NCI-H2196 treated with DMSO at 0.1 percent for 48 hours (cell line): ENCODE results near the gene ATXN1L.
A peak's percentile ranks its signal among the peaks of the same experiment; 100 is the strongest.
"Not testable (repeated sequence)": the region's sequence is repeated elsewhere in the genome, so short reads cannot be mapped to it uniquely, and the experiment has no call there.

Source experiments
- DNase-seq: peaks from one replicate; lab custom pipeline; 2025; ENCODE audit not compliant: unreplicated experiment; lab: John Stamatoyannopoulos, UW

The ATXN1L gene

GRCh38 chr16:71845639-71846430 is at the start of gene ATXN1L:
ATXN1L (plus strand) TSS chr16:71845976; CDS start chr16:71849741, 3,765 bp downstream.
- DNase-seq: peak; percentile 55

- no peak for DNase-seq
These were observed 49.2 kb upstream of the ATXN1L start for GRCh38 chr16:71796501-71797097.

- no peak for DNase-seq
These were observed 42.5 kb upstream of the ATXN1L start for GRCh38 chr16:71803305-71803690.

- no peak for DNase-seq
These were observed 37.7 kb upstream of the ATXN1L start for GRCh38 chr16:71807905-71808592.

GRCh38 chr16:71808593-71809459 is 37.0 kb upstream of the ATXN1L start, which contains the start of gene AP1G1:
AP1G1 (minus strand) TSS chr16:71808834; CDS start chr16:71789479, 19,355 bp downstream.
- DNase-seq: peak; percentile 68

GRCh38 chr16:71810155-71810530 is 35.6 kb upstream of the ATXN1L start:
- not testable (repeated sequence) for DNase-seq

- no peak for DNase-seq
These were observed 34.4 kb upstream of the ATXN1L start for GRCh38 chr16:71811261-71811803.

- DNase-seq: not testable (repeated sequence)
These were observed 28.6 kb upstream of the ATXN1L start for GRCh38 chr16:71817155-71817500.

GRCh38 chr16:71826533-71827017 is 19.2 kb upstream of the ATXN1L start:
- no peak for DNase-seq

- DNase-seq: no peak
These were observed 15.4 kb upstream of the ATXN1L start for GRCh38 chr16:71830359-71830758.

GRCh38 chr16:71831698-71832097 is 14.1 kb upstream of the ATXN1L start:
- not testable (repeated sequence) for DNase-seq

- DNase-seq: not testable (repeated sequence)
These were observed 13.7 kb upstream of the ATXN1L start for GRCh38 chr16:71832112-71832511.

GRCh38 chr16:71834291-71834690 is 11.5 kb upstream of the ATXN1L start:
- DNase-seq: no peak

GRCh38 chr16:71837150-71837549 is 8.6 kb upstream of the ATXN1L start:
- no peak for DNase-seq

GRCh38 chr16:71840052-71840451 is 5.7 kb upstream of the ATXN1L start:
- no peak for DNase-seq

- DNase-seq: no peak
These were observed 2.2 kb upstream of the ATXN1L start for GRCh38 chr16:71843572-71843971.

GRCh38 chr16:71846431-71846830 is 655 bp downstream of the ATXN1L start:
- DNase-seq: no peak

- no peak for DNase-seq
These were observed 1.3 kb downstream of the ATXN1L start for GRCh38 chr16:71847096-71847495.

GRCh38 chr16:71848622-71849021 is 2.8 kb downstream of the ATXN1L start:
- DNase-seq: no peak

- DNase-seq: no peak
These were observed 6.0 kb downstream of the ATXN1L start for GRCh38 chr16:71851746-71852145.

GRCh38 chr16:71852158-71852557 is 6.4 kb downstream of the ATXN1L start:
- no peak for DNase-seq
